ENCODE results near the gene ANO1.
"Not testable (repeated sequence)": the region's sequence is repeated elsewhere in the genome, so short reads cannot be mapped to it uniquely, and the experiment has no call there.

DNA sequence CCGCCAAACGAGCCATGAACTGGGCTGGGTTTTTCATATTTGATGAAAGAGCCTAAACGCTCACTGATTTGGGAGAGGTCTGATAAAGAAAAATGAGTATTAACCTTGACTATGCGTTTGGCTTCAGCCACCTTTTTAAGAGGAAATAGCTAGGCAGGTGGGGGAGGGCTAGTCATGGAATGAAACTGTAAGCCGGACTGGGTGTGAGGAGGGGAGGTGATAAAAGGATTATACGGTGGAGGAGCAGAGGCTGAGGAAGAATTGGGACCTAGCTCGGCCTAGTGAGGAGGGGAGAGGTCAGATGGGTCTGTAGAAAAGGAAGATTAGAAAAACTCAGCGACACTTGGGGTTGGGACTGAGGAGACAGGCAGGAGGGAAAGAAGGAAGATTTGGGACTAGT is 140.0 kb downstream of the ANO1 start:
- TF ChIP-seq, protein P1, sequence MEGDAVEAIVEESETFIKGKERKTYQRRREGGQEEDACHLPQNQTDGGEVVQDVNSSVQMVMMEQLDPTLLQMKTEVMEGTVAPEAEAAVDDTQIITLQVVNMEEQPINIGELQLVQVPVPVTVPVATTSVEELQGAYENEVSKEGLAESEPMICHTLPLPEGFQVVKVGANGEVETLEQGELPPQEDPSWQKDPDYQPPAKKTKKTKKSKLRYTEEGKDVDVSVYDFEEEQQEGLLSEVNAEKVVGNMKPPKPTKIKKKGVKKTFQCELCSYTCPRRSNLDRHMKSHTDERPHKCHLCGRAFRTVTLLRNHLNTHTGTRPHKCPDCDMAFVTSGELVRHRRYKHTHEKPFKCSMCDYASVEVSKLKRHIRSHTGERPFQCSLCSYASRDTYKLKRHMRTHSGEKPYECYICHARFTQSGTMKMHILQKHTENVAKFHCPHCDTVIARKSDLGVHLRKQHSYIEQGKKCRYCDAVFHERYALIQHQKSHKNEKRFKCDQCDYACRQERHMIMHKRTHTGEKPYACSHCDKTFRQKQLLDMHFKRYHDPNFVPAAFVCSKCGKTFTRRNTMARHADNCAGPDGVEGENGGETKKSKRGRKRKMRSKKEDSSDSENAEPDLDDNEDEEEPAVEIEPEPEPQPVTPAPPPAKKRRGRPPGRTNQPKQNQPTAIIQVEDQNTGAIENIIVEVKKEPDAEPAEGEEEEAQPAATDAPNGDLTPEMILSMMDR (IDR thresholded peaks at IDR 0.05; ENCODE audit: low read depth, low read length), result not testable (repeated sequence)
- not testable (repeated sequence) for TF ChIP-seq EZH2phosphoT487 (IDR thresholded peaks at IDR 0.05; ENCODE audit: low read depth)

Data from OCI-LY3 (cell line).